OCI-LY1 (cell line): ENCODE data around the gene ATG14.

ENCODE experiments used
- H2AFZ ChIP-seq: fragments of 200-600 bp; sonication (generic), shearing (Covaris generic); 2 replicates; pipeline ENCODE4 v1.6.0; 2014; ENCODE audit warnings: antibody characterized with exemption, mild to moderate bottlenecking, low read length
- H3F3A ChIP-seq: fragments of 200-600 bp; sonication (generic), shearing (Covaris generic); 2 replicates; pipeline ENCODE4 v1.6.0; 2014; ENCODE audit warnings: mild to moderate bottlenecking, antibody characterized with exemption, low read length, moderate library complexity; ENCODE audit not compliant: insufficient read depth
- H3K27ac ChIP-seq: fragments of 200-600 bp; sonication (generic); 2 replicates; pipeline ENCODE4 v1.5.1; 2014; ENCODE audit warnings: low read length, mixed run types, mild to moderate bottlenecking, low read depth; ENCODE audit not compliant: poor library complexity, severe bottlenecking
- H3K27me3 ChIP-seq: fragments of 200-600 bp; sonication (generic); 2 replicates; pipeline ENCODE4 v1.6.0; 2014; ENCODE audit warnings: antibody characterized with exemption, mild to moderate bottlenecking, low read length, moderate library complexity; ENCODE audit not compliant: insufficient read depth
- H3K36me3 ChIP-seq: fragments of 200-600 bp; sonication (generic); 2 replicates; pipeline ENCODE4 v1.6.1; 2014; ENCODE audit warnings: mild to moderate bottlenecking, antibody characterized with exemption, low read length, moderate library complexity, mixed read lengths; ENCODE audit not compliant: insufficient read depth
- H3K4me1 ChIP-seq: fragments of 200-600 bp; sonication (generic); 2 replicates; pipeline ENCODE4 v1.5.1; 2014; ENCODE audit warnings: mild to moderate bottlenecking, low read length, moderate library complexity; ENCODE audit not compliant: insufficient read depth, severe bottlenecking
- H3K4me2 ChIP-seq: fragments of 200-600 bp; sonication (generic), shearing (Covaris generic); 2 replicates; pipeline ENCODE4 v1.6.1; 2014; ENCODE audit warnings: low read length
- H3K4me3 ChIP-seq: fragments of 200-600 bp; sonication (generic); 2 replicates; pipeline ENCODE4 v1.5.1; 2014; ENCODE audit warnings: low read length, low read depth, mild to moderate bottlenecking, mixed read lengths; ENCODE audit not compliant: poor library complexity, severe bottlenecking
- H3K79me2 ChIP-seq: fragments of 200-600 bp; shearing (Covaris generic); 2 replicates; pipeline ENCODE4 v1.6.1; 2016; ENCODE audit warnings: mixed run types, low read length, mixed read lengths; ENCODE audit not compliant: insufficient read depth
- H3K9ac ChIP-seq: fragments of 200-600 bp; sonication (generic), shearing (Covaris generic); 2 replicates; pipeline ENCODE4 v1.6.1; 2014; ENCODE audit warnings: mild to moderate bottlenecking, low read length, mixed read lengths
- H3K9me2 ChIP-seq: fragments of 200-600 bp; sonication (generic), shearing (Covaris generic); 2 replicates; pipeline ENCODE4 v1.6.1; 2014; ENCODE audit warnings: low read depth, mild to moderate bottlenecking, low read length, mixed read lengths
- H3K9me3 ChIP-seq: fragments of 200-600 bp; shearing (Covaris generic); 2 replicates; pipeline ENCODE4 v1.6.1; 2014; ENCODE audit warnings: low read length, mixed read lengths
- H4K20me1 ChIP-seq: fragments of 200-600 bp; sonication (generic), shearing (Covaris generic); 2 replicates; pipeline ENCODE4 v1.6.0; 2016; ENCODE audit warnings: mild to moderate bottlenecking, low read length; ENCODE audit not compliant: insufficient read depth
- CTCF ChIP-seq: fragments of 200-600 bp; sonication (generic), shearing (Covaris generic); IDR thresholded peaks from 2 replicates; pipeline ENCODE4 v1.5.1; 2017; ENCODE audit warnings: mild to moderate bottlenecking, antibody characterized with exemption, low read length, moderate library complexity, mixed read lengths
- EZH2 ChIP-seq: fragments of 200-600 bp; sonication (generic), shearing (Covaris generic); IDR thresholded peaks from 2 replicates; pipeline ENCODE4 v1.8.0; 2017; ENCODE audit warnings: borderline replicate concordance, mixed run types, mild to moderate bottlenecking, antibody characterized with exemption, low read length, moderate library complexity, mixed read lengths

Gene ATG14

GRCh38 chr14:55361190-55361589 lies 50.4 kb downstream of the ATG14 start:
- TF ChIP-seq EZH2: no peak
- no peak for TF ChIP-seq CTCF
- Histone ChIP-seq H3K4me2 (no peak overlapping the region), H3K27me3 (no peaks in the 10 kb centered on the region), H3K79me2 (no peaks in the 10 kb centered on the region), H3K4me3 (no peak overlapping the region), H3K9me2 (no peaks in the 10 kb centered on the region), H4K20me1 (no peaks in the 10 kb centered on the region), H3F3A (no peaks in the 10 kb centered on the region), H3K27ac (no peak overlapping the region), H2AFZ (no peak overlapping the region), H3K4me1 (no peaks in the 10 kb centered on the region), H3K9me3 (no peaks in the 10 kb centered on the region), H3K9ac (no peak overlapping the region), H3K36me3 (no peaks in the 10 kb centered on the region)

GRCh38 chr14:55359307-55359706 lies 52.3 kb downstream of the ATG14 start:
- H2AFZ ChIP-seq: no peak overlapping the region
- TF ChIP-seq CTCF: no peak
- TF ChIP-seq EZH2: no peak
- H3K9ac ChIP-seq: no peak overlapping the region
- no peaks in the 10 kb centered on the region for H4K20me1 ChIP-seq
- no peak overlapping the region for H3K4me2 ChIP-seq
- H3K27me3 ChIP-seq: no peaks in the 10 kb centered on the region
- H3K9me2 ChIP-seq: no peaks in the 10 kb centered on the region
- no peaks in the 10 kb centered on the region for H3K9me3 ChIP-seq
- H3K27ac ChIP-seq: no peak overlapping the region
- H3K4me1 ChIP-seq: peaks cover 3% of the 10 kb centered on the region
- H3K36me3 ChIP-seq: peaks cover 9% of the 10 kb centered on the region; the same call in 1 of the 2 replicates
- H3F3A ChIP-seq: no peaks in the 10 kb centered on the region
- H3K79me2 ChIP-seq: no peaks in the 10 kb centered on the region
- no peak overlapping the region for H3K4me3 ChIP-seq

GRCh38 chr14:55356913-55357312 lies 54.7 kb downstream of the ATG14 start:
- Histone ChIP-seq H3K9me3 (no peaks in the 10 kb centered on the region), H3K79me2 (no peaks in the 10 kb centered on the region), H4K20me1 (no peaks in the 10 kb centered on the region), H3K4me3 (no peak overlapping the region), H3K27ac (no peak overlapping the region), H3K4me2 (no peak overlapping the region), H2AFZ (no peak overlapping the region), H3K9me2 (no peaks in the 10 kb centered on the region), H3K4me1 (peaks cover 3% of the 10 kb centered on the region), H3K27me3 (no peaks in the 10 kb centered on the region), H3F3A (no peaks in the 10 kb centered on the region), H3K9ac (no peak overlapping the region), H3K36me3 (peaks cover 18% of the 10 kb centered on the region; the same call in 1 of the 2 replicates)
- TF ChIP-seq CTCF: no peak
- TF ChIP-seq EZH2: no peak
